GM21786 (cell line): ENCODE results near the gene STX2.
A peak's percentile ranks its signal among the peaks of the same experiment; 100 is the strongest.
"Not testable (repeated sequence)": the region's sequence is repeated elsewhere in the genome, so short reads cannot be mapped to it uniquely, and the experiment has no call there.

Experiments
- ATAC-seq: cut with Tn5 transposase; IDR thresholded peaks from one replicate; pipeline ENCODE4 v1.9.1; 2021; ENCODE audit not compliant: unreplicated experiment

Gene STX2

GRCh38 chr12:130838951-130839769 is at the start of gene STX2:
Gene STX2 (minus strand): TSS chr12:130839250. CDS start chr12:130839099, 151 bp downstream.
- ATAC-seq: peak; percentile 80

GRCh38 chr12:130887190-130887589 is 48.1 kb upstream of the STX2 start:
- ATAC-seq: not testable (repeated sequence)

DNA sequence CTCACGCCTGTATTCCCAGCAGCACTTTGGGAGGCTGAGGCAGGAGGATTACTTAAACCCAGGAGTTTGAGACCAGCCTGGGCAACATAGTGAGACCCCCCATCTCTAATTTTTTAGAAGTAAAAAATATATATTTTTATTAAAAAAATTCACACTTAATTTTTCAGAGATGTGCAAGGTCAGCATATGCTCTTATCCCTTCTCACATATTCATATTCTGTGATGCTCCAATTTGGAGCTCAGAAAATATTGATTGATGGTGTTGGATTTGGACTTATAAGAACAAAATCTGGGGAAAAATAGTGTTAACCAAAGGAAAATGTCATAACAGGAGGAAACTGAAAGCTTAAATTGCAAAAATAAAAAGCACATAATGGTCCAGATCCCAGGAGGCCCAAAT is 42.5 kb upstream of the STX2 start:
- ATAC-seq: no peak

DNA sequence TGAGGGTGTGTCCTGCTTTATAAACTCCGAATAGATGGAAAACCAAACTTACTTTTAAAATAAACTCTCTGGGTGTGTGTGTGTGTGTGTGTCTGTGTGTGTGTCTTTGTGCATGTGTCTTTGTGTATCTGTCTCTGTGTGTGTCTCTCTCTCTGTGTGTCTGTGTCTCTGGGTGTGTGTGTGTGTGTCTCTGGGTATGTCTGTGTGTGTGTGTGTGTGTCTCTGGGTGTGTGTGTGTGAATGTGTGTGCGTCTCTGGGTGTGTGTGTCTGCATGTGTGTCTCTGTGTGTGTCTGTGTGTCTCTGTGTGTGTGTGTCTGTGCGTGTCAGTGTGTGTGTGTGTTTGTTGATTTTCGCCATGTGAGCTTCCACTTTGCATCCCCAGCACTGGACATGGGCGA is 42.0 kb upstream of the STX2 start:
- ATAC-seq: no peak

DNA sequence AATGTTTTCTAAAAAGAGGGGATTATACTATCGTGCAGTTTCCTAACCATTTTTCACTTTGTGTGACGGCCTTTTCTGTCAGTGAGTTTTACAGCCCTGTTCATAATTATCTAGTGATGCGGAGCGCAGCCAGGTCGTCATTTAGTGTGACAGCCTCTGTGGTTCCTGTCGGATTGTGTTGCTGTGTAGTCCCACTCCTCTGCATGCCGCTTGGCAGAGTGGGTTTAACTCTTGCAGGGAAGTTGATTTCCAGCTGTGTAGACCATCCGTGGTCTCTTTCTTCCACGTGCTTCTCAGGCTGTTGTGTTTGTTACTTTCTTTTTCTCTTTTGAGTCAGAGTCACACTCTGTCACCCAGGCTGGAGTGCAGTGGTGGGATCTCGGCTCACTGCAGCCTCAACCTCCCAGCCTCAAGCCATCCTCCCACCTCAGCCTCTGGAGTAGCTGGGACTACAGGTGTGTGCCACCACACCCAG is 41.4 kb upstream of the STX2 start:
- ATAC-seq: peak; percentile 55

DNA sequence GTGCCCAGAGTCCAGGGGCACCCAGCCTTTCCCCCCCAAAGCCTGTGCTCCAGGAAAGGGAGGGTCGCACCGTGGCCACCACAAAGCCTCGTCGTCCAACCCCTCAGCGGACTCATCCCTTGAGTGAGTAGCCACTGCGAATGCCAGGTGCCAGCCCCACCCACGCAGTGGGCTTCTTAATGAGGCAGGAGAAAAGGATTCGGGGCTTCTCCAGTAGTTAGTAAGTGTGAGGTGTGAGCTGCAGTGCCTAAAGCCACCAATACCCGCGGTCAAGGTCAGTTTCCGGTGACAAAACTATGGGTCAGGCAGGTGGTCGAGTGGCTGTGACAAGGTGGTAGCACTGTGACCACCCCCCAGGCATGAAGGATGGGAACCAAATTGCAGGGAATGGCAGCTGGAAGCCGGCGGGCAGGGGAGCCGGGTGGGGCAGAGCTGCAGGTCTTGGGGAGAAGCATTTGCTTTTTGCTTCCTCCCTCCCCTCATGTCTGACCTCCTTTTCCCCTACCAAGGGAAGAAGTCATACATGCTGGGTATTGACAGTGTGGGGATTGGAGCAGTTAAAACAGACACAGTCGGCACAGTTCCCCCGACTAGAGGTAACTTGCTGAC is 40.8 kb upstream of the STX2 start:
- ATAC-seq: no peak

- peak; percentile 82 for ATAC-seq
Observed at GRCh38 chr12:130879212-130879686, 40.2 kb upstream of the STX2 start.

DNA sequence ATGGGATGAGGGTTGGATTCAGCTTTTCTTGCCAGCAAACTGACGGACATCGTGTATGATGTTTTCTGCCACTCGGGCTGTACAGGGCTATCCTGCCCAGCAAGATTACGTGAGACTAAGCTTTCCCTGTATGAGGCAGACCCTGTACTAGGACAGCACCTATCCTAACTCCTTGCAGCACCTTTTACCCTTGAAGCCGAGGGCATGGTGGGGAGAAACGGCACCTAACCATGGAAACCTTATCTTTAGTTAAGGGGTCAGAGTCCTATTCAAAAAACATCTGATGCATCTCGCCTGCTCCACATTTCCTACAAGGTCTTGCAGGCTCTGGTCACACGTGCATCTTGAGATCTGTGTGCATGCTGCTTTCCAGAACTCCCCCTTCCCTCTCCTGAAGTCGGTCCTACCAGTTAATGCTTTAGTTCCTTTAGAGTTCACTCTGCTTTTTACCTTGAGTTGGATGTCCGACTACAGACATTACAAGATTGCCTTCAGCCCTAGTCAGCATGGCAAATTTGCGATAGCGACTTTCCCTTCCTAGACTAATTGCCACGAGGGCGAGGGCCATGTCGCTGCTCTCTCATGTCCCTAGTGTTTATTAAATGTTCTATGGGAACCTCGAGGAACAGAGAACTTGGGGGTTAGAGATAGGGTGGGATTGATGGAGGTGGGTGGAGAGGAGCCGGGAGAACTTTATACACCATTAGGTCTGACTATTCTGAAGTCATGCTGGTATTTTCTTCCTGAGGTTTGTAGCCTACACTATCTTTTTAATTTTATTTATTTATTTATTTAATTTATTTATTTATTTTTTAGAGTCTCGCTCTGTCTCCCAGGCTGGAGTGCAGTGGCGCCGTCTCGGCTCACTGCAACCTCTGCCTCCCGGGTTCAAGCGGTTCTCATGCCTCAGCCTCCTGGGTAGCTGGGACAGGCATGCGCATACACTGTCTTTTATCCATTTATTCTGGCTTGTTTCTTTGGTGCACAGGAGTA is 39.4 kb upstream of the STX2 start:
- ATAC-seq: no peak

GRCh38 chr12:130877333-130877732 is 38.3 kb upstream of the STX2 start:
- no peak for ATAC-seq

GRCh38 chr12:130876758-130877157 is 37.7 kb upstream of the STX2 start:
- no peak for ATAC-seq

DNA sequence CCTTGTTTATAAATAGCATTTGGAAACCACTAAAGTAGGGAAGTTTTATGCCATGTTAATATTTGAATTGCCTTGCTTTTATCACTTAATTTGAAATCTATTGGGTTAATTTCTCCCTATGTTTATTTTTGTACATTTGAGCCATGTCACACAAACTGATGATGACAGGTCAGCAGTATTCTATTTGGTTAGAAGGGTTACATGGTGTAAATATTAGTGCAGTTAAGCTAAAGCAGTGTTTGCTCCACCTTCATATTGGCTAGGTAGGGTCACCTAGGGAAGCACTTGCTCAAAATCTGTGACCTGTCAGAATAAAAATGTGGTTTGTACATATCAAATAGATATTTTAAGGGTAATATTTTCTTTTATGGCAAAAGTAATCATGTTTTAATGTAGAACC is 37.2 kb upstream of the STX2 start:
- no peak for ATAC-seq

- ATAC-seq: not testable (repeated sequence)
Observed at GRCh38 chr12:130875708-130876107, 36.7 kb upstream of the STX2 start.

DNA sequence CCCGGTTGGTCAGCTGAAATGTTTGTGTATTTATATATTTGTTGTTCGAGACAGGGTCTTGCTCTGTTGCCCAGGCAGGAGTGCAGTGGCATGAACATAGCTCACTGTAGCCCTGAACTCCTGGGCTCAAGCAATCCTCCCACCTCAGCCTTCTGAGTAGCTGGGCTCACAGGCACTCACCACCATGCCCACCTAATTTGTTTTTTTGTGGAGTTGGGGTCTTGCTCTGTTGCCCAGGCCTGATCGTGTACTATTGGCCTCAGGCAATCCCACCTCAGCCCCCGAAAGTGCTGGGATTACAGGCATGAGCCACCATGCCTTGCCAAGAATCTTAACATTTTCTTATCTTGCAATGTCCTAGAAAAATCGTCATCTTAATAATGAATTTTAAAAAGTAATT is 36.1 kb upstream of the STX2 start:
- ATAC-seq: no peak

DNA sequence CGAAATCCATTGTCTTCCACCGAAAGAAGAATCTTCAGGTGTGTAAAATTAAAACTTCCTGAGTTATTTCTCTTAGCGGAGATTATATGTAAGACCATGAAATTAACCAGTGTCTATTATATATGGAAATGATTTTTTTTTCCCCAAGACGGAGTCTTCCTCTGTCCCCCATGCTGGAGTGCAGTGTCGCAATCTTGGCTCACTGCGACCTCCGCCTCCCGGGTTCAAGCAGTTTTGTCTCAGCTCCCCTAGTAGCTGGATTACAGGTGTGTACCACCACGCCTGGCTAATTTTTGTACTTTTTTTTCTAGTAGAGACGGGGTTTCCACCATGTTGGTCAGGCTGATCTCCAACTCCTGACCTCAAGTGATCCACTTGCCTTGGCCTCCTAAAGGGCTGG is 35.6 kb upstream of the STX2 start:
- no peak for ATAC-seq

DNA sequence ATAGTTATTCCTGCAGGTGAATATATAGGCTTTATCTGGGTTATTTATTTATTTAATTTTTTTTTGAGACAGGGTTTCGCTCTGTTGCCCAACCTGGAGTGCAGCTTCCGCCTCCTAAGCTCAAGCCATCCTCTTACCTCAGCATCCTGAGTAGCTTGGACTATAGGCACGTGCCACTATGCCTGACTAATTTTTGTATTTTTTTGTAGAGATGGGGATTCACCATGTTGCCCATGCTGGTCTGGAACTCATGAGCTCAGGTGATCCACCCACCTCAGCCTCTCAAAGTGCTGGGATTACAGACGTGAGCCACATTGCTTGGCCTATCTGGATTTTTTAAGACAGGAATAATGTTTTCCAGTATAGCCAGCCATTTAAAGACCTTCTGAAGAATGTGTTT is 34.8 kb upstream of the STX2 start:
- ATAC-seq: no peak

DNA sequence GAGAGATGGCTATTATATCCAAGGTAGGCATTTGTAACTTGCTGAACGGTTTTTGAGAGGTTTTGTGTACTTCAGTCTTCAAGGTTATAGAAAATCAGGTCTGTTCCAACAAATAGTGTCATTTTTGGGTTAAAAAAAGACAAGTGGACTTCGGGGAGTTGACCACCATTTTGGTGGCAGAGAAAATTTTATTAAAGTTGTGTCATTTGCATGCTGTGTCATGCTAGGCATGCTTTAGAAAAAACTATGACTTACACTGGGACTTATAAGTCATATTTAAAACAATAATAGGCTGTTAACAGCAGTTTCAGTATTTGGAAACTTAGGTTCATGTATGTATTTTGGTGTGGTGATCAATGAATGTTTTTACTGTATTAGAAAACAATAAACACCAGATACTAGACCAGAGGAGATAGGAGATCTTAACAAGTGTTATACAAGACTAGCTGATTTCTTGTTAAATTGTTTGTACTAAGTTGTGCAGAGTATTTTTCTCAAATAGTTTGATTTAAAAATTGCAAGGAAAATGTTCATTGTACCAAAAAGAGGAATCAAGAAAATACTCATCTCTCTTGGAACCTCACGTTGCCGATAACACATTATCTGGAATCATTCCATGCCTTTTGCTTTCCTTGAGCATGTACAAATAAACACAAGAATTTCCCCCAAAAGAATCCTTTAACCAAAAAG is 34.2 kb upstream of the STX2 start:
- ATAC-seq: no peak

DNA sequence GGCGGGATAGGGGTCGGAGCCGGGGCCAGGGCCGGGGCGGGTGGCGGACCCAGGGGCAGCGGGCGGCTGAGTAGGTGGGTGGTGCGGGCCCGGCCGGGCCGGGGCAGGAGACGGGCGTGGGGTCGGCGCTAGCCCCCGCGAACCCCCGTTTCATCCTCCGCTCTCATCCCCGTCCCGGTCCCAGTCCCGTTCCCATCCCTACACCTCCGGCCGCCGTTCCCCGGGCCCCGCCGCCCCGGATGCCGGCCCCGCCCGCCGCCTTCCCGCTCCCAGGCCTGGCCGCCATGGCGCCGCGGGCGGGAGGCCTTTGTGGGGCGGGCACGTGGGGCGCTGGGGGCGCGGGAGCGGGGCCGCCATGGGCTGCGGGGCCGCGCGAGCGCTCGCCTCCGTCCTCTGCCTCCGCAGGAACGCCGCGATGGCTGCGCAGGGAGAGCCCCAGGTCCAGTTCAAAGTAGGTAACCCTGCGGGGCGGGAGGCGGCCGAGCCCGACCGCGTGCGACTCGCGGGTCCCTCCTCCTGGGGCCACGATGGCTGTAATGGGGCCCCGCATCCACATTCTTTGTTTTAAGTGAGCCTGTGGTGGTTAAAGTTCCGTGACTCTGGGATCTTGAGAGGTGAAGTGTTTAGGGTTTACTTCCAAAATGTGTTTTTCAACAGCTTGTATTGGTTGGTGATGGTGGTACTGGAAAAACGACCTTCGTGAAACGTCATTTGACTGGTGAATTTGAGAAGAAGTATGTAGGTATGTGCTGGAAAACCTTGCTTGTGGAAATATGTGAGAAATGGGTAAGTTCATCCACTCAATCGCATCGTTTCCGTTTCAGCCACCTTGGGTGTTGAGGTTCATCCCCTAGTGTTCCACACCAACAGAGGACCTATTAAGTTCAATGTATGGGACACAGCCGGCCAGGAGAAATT is 33.4 kb upstream of the STX2 start:
- ATAC-seq: peak; percentile 14

DNA sequence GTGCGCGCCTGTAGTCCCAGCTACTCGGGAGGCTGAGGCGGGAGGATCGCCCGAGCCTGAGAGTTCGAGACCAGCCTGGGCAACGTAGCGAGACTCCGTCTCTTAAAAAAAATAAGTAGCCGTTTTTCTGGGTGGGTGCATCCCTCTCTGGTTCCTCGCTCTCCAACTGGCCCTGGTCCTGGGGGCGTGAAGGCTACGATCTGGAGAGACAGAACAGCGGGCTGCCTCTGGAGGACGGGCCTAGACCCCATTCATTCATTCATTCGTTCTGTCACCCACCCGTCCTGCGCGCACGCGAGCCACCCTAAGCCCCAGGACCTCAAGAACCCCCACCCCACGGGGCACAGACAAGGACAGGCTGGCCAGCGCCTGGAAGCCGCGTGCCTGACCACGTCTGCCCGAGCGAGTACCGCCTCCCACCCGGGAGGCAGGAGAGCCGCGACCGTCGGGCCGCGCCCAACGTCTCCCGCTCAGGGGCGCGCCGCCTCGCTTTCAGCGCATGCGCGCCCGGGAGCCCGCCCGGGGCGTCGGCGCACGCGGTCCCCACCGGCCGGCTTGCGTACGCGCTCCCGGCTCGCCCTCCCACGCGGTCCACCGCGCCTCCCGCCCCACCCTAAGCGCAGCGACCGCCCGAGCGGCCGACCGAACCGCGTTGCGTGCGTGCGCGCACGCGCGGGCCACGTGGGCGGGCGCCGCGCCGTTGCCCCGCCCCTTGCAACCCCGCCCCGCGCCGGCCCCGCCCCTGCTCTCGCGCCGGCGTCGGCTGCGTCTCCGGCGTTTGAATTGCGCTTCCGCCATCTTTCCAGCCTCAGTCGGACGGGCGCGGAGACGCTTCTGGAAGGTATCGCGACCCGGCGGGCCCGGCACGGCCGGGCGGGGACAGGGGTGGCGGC is 32.5 kb upstream of the STX2 start, which contains the start of gene RAN:
Gene RAN (plus strand): TSS at position 781 of the 893 bp plus-strand sequence. CDS start 528 bp downstream, outside the sequence.
- peak; percentile 69 for ATAC-seq
